ENCODE data around the gene SIX1.

The SIX1 gene

GRCh38 chr14:60680511-60680910 lies 31.2 kb upstream of the SIX1 start:
- ChIA-PET POLR2A (no interaction called here), CTCF (interaction anchor here (1.3 kb wide), 1 partner anchor 345 kb away, joined by 4 read pairs; no protein-coding TSS in a partner anchor)
- no peak overlapping the region for H3K4me3 ChIP-seq (ENCODE audit: low read depth, low read length)
- no peak for TF ChIP-seq CTCF (IDR thresholded peaks at IDR 0.05; ENCODE audit: insufficient read depth, low read length, missing control alignments)
- no peak for DNase-seq (ENCODE audit: low read depth, low spot score)

GRCh38 chr14:60679566-60680258 lies 30.4 kb upstream of the SIX1 start:
- no peak overlapping the region for H3K4me3 ChIP-seq (ENCODE audit: low read depth, low read length)
- ChIA-PET CTCF (interaction anchor here (1.3 kb wide), 1 partner anchor 8 kb away, joined by 4 read pairs; no protein-coding TSS in a partner anchor), POLR2A (no interaction called here)
- DNase-seq (ENCODE audit: low read depth, low spot score), result no peak
- TF ChIP-seq CTCF (IDR thresholded peaks at IDR 0.05; ENCODE audit: insufficient read depth, low read length, missing control alignments), result no peak

- no peak overlapping the region for H3K4me3 ChIP-seq (ENCODE audit: low read depth, low read length)
- no peak for TF ChIP-seq CTCF (IDR thresholded peaks at IDR 0.05; ENCODE audit: insufficient read depth, low read length, missing control alignments)
- POLR2A ChIA-PET, result no interaction called here
- DNase-seq (ENCODE audit: low read depth, low spot score), result no peak
- CTCF ChIA-PET, result no interaction called here
These were observed 28.4 kb upstream of the SIX1 start for GRCh38 chr14:60677701-60678100.

- TF ChIP-seq CTCF (IDR thresholded peaks at IDR 0.05; ENCODE audit: insufficient read depth, low read length, missing control alignments), result no peak
- H3K4me3 ChIP-seq (ENCODE audit: low read depth, low read length), result no peak overlapping the region
- CTCF ChIA-PET, result interaction anchor here (2.4 kb wide), 1 partner anchor 15 kb away, joined by 7 read pairs; no protein-coding TSS in a partner anchor
These were observed 21.7 kb upstream of the SIX1 start for GRCh38 chr14:60670989-60671388.

GRCh38 chr14:60668431-60669112 lies 19.3 kb upstream of the SIX1 start:
- ChIA-PET POLR2A (no interaction called here), CTCF (no interaction called here)
- no peak for DNase-seq (ENCODE audit: low read depth, low spot score)
- H3K4me3 ChIP-seq (ENCODE audit: low read depth, low read length), result no peak overlapping the region
- no peak for TF ChIP-seq CTCF (IDR thresholded peaks at IDR 0.05; ENCODE audit: insufficient read depth, low read length, missing control alignments)

More at GRCh38 chr14:60670989-60671388, 21.7 kb upstream of the SIX1 start:
- DNase-seq (ENCODE audit: low read depth, low spot score), result no peak
- POLR2A ChIA-PET, result no interaction called here

GRCh38 chr14:60665177-60665550 lies 15.9 kb upstream of the SIX1 start:
- TF ChIP-seq CTCF (IDR thresholded peaks at IDR 0.05; ENCODE audit: insufficient read depth, low read length, missing control alignments), result no peak
- CTCF ChIA-PET, result interaction anchor here (1.3 kb wide), 1 partner anchor 9 kb away, joined by 3 read pairs; no protein-coding TSS in a partner anchor
- H3K4me3 ChIP-seq (ENCODE audit: low read depth, low read length), result no peak overlapping the region
- POLR2A ChIA-PET, result no interaction called here
- DNase-seq (ENCODE audit: low read depth, low spot score), result no peak
